Measurements from ENCODE around the gene JAML. TPM values are rescaled to one million over a fixed set of nuclear protein-coding genes. Genes with fewer than 3 reads are reported as not detected.

Gene JAML
- total and polyA plus RNA-seq, 2 donors (not counting 1 experiment from before 2014, with no cell fraction given): not detected

DNA sequence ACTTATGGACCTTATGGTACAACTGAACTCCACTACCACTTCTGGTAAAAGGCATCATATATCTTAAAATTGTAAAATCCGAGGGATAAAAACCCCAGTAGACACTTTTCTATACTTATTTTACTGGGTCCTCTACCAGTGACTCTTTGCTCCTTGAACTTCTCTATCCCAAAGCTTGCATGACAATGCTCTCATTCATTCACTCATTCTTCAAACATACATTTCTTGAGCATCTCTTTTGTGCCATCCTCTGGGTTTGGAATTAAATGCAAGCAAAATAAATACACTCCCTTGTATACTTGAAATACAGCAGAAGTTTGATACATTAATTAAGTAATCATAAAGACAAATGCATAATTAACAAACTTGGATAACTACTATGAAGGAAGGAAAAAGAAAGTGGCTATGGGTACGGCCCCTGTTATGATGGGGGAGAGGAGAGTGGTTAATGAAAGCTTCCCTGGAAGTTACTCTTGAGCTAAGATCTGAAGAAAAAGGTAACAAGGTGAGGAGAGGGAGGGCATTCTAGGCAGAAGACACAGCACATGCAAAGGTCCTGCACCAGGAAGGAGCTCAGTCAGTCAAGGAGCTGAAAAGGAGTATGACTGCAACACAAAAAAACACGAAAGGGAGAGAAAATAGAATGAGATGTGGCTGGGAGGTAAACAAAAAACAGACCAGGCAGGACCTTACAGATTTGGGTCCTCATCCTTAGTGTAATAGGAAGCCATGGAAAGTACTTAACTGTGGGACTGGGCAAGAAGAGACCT, 19.4 kb upstream of the JAML start:
- no peaks in the 10 kb centered on the region for H4K20me1 ChIP-seq (ENCODE audit: control insufficient read depth, extremely low read depth, insufficient read depth, low read length)
- TF ChIP-seq, protein P1, sequence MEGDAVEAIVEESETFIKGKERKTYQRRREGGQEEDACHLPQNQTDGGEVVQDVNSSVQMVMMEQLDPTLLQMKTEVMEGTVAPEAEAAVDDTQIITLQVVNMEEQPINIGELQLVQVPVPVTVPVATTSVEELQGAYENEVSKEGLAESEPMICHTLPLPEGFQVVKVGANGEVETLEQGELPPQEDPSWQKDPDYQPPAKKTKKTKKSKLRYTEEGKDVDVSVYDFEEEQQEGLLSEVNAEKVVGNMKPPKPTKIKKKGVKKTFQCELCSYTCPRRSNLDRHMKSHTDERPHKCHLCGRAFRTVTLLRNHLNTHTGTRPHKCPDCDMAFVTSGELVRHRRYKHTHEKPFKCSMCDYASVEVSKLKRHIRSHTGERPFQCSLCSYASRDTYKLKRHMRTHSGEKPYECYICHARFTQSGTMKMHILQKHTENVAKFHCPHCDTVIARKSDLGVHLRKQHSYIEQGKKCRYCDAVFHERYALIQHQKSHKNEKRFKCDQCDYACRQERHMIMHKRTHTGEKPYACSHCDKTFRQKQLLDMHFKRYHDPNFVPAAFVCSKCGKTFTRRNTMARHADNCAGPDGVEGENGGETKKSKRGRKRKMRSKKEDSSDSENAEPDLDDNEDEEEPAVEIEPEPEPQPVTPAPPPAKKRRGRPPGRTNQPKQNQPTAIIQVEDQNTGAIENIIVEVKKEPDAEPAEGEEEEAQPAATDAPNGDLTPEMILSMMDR (conservative IDR thresholded peaks at IDR 0.05 in 1 of 2, IDR thresholded peaks at IDR 0.05 in 1 of 2; ENCODE audit: low read depth in 1 of 2, low read length in 2 of 2): no peak
- no peak for TF ChIP-seq EZH2 (IDR thresholded peaks at IDR 0.05; ENCODE audit: low read length, missing control alignments)
- DNase-seq (ENCODE audit: low read depth in 2 of 2): no peak
- H3K9ac ChIP-seq (ENCODE audit: insufficient read depth, low read length): no peak overlapping the region
- H3K9me3 ChIP-seq (ENCODE audit: control insufficient read depth, insufficient read depth, low read depth, low read length): no peaks in the 10 kb centered on the region
- H3K27me3 ChIP-seq (ENCODE audit: control insufficient read depth, insufficient read depth, low read length): no peaks in the 10 kb centered on the region
- no peaks in the 10 kb centered on the region for H3K4me1 ChIP-seq (ENCODE audit: control insufficient read depth, extremely low read depth, insufficient read depth, low read length)
- H2AFZ ChIP-seq (ENCODE audit: low read length): no peak overlapping the region
- no peaks in the 10 kb centered on the region for H3K79me2 ChIP-seq (ENCODE audit: control insufficient read depth, insufficient read depth, low read length)
- no peaks in the 10 kb centered on the region for H3K36me3 ChIP-seq (ENCODE audit: control insufficient read depth, insufficient read depth, low read length)
- no peak overlapping the region for H3K4me3 ChIP-seq (replicated peaks in 1 of 4; ENCODE audit: control extremely low read depth in 1 of 4, insufficient read depth in 1 of 4, low read depth in 3 of 4, low read length in 4 of 4)
- no peak overlapping the region for H3K4me2 ChIP-seq (ENCODE audit: extremely low read depth, insufficient read depth, low read length)
- no peak overlapping the region for H3K27ac ChIP-seq (ENCODE audit: insufficient read depth, low read length)

DNA sequence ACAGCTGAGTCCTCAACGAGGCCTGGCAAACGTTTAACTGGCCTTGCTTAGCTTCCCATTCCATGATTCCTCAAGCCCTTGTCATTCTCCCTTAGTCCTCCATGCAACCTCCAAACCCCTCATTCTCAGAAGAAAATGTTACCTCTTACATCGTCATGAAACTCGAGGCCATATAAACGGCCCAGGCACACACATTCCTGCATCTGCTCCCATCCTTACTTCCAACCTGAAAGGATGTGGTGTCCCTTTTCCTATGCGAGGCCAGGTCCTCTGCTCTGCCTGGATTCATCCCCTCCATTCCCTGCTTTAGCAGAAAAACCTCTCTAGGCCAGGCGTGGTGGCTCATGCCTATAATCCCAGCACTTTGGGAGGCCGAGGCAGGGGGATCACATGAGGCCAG, 18.4 kb upstream of the JAML start:
- no peak for TF ChIP-seq EZH2 (IDR thresholded peaks at IDR 0.05; ENCODE audit: low read length, missing control alignments)
- TF ChIP-seq, protein P1 (conservative IDR thresholded peaks at IDR 0.05 in 1 of 2, IDR thresholded peaks at IDR 0.05 in 1 of 2; ENCODE audit: low read depth in 1 of 2, low read length in 2 of 2): no peak
- no peaks in the 10 kb centered on the region for H3K4me1 ChIP-seq (ENCODE audit: control insufficient read depth, extremely low read depth, insufficient read depth, low read length)
- no peak overlapping the region for H2AFZ ChIP-seq (ENCODE audit: low read length)
- no peaks in the 10 kb centered on the region for H3K27me3 ChIP-seq (ENCODE audit: control insufficient read depth, insufficient read depth, low read length)
- no peaks in the 10 kb centered on the region for H4K20me1 ChIP-seq (ENCODE audit: control insufficient read depth, extremely low read depth, insufficient read depth, low read length)
- DNase-seq (ENCODE audit: low read depth in 2 of 2): no peak
- H3K4me3 ChIP-seq (replicated peaks in 1 of 4; ENCODE audit: control extremely low read depth in 1 of 4, insufficient read depth in 1 of 4, low read depth in 3 of 4, low read length in 4 of 4): no peak overlapping the region
- no peaks in the 10 kb centered on the region for H3K79me2 ChIP-seq (ENCODE audit: control insufficient read depth, insufficient read depth, low read length)
- no peak overlapping the region for H3K9ac ChIP-seq (ENCODE audit: insufficient read depth, low read length)
- no peaks in the 10 kb centered on the region for H3K9me3 ChIP-seq (ENCODE audit: control insufficient read depth, insufficient read depth, low read depth, low read length)
- H3K36me3 ChIP-seq (ENCODE audit: control insufficient read depth, insufficient read depth, low read length): no peaks in the 10 kb centered on the region
- no peak overlapping the region for H3K4me2 ChIP-seq (ENCODE audit: extremely low read depth, insufficient read depth, low read length)
- H3K27ac ChIP-seq (ENCODE audit: insufficient read depth, low read length): no peak overlapping the region

DNA sequence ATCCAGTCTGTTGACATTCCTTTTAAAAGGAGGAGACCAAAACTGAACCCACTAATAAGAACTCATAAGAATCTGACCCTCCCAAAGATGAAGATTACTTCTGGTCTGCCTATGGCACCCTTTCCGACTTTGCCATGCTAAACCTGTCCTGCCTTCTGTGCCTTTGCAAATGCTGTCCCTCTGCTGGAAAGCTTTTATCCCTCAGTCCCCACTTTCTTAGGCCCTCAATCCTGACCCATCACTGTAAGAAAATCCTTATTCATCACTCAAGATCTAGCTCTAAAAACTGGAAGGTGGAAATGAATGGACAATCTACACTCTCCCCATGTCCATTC, 16.9 kb upstream of the JAML start:
- Histone ChIP-seq H3K4me3 (replicated peaks in 1 of 4; ENCODE audit: control extremely low read depth in 1 of 4, insufficient read depth in 1 of 4, low read depth in 3 of 4, low read length in 4 of 4) (no peak overlapping the region), H3K9ac (ENCODE audit: insufficient read depth, low read length) (no peak overlapping the region), H2AFZ (ENCODE audit: low read length) (no peak overlapping the region), H3K27ac (ENCODE audit: insufficient read depth, low read length) (no peak overlapping the region), H3K27me3 (ENCODE audit: control insufficient read depth, insufficient read depth, low read length) (no peaks in the 10 kb centered on the region), H4K20me1 (ENCODE audit: control insufficient read depth, extremely low read depth, insufficient read depth, low read length) (no peaks in the 10 kb centered on the region), H3K36me3 (ENCODE audit: control insufficient read depth, insufficient read depth, low read length) (no peaks in the 10 kb centered on the region), H3K9me3 (ENCODE audit: control insufficient read depth, insufficient read depth, low read depth, low read length) (no peaks in the 10 kb centered on the region), H3K4me2 (ENCODE audit: extremely low read depth, insufficient read depth, low read length) (no peak overlapping the region), H3K4me1 (ENCODE audit: control insufficient read depth, extremely low read depth, insufficient read depth, low read length) (no peaks in the 10 kb centered on the region), H3K79me2 (ENCODE audit: control insufficient read depth, insufficient read depth, low read length) (no peaks in the 10 kb centered on the region)
- no peak for DNase-seq (ENCODE audit: low read depth in 2 of 2)
- TF ChIP-seq, protein P1 (conservative IDR thresholded peaks at IDR 0.05 in 1 of 2, IDR thresholded peaks at IDR 0.05 in 1 of 2; ENCODE audit: low read depth in 1 of 2, low read length in 2 of 2): no peak
- TF ChIP-seq EZH2 (IDR thresholded peaks at IDR 0.05; ENCODE audit: low read length, missing control alignments): no peak

All from fibroblast of lung (primary cell).